SK-N-SH treated with all-trans-retinoic acid at 6 μM for 48 hours (cell line): ENCODE data around the gene CDH4.

Source experiments
- ARNTL ChIP-seq: fragments of 450-650 bp; formaldehyde crosslinking; IDR thresholded peaks from 2 replicates; pipeline ENCODE4 v1.5.0; 2020; ENCODE audit warnings: low read depth, mild to moderate bottlenecking, moderate library complexity, borderline replicate concordance
- BACH2 ChIP-seq: fragments of 250-450 bp; sonication (Bioruptor Pico); IDR thresholded peaks from 2 replicates; pipeline ENCODE4 v1.9.0; 2021; ENCODE audit warnings: mild to moderate bottlenecking, borderline replicate concordance
- CSDC2 ChIP-seq: fragments of 250-450 bp; sonication (Bioruptor Pico); IDR thresholded peaks from 2 replicates; pipeline ENCODE4 v1.5.0; 2020; ENCODE audit warnings: mild to moderate bottlenecking, moderate library complexity
- PATZ1 ChIP-seq: fragments of 250-450 bp; sonication (Bioruptor Pico); IDR thresholded peaks from 2 replicates; pipeline ENCODE4 v1.8.0; 2020; ENCODE audit warnings: mild to moderate bottlenecking, moderate library complexity, borderline replicate concordance
- RARB ChIP-seq: fragments of 250-450 bp; sonication (Bioruptor Pico); IDR thresholded peaks from 2 replicates; pipeline ENCODE4 v1.8.0; 2021; ENCODE audit warnings: mild to moderate bottlenecking, moderate library complexity
- SNAI2 ChIP-seq: fragments of 250-450 bp; sonication (Bioruptor Pico); IDR thresholded peaks from 2 replicates; pipeline ENCODE4 v1.5.0; 2020; ENCODE audit warnings: mild to moderate bottlenecking, moderate library complexity
- TCF4 ChIP-seq: fragments of 250-450 bp; sonication (Bioruptor Pico); IDR thresholded peaks from 2 replicates; pipeline ENCODE4 v1.8.0; 2021; ENCODE audit warnings: mild to moderate bottlenecking, moderate library complexity, borderline replicate concordance
- ZFP3 ChIP-seq: fragments of 250-450 bp; sonication (Bioruptor Pico); IDR thresholded peaks from 2 replicates; pipeline ENCODE4 v1.5.0; 2020; ENCODE audit warnings: mild to moderate bottlenecking, moderate library complexity
- ZFP30 ChIP-seq: fragments of 450-650 bp; formaldehyde crosslinking; IDR thresholded peaks from 2 replicates; pipeline ENCODE4 v1.5.0; 2022; ENCODE audit warnings: mild to moderate bottlenecking, moderate library complexity
- ZNF8 ChIP-seq: fragments of 450-650 bp; formaldehyde crosslinking; IDR thresholded peaks from 2 replicates; pipeline ENCODE4 v1.5.0; 2020; ENCODE audit warnings: mild to moderate bottlenecking, moderate library complexity

GRCh38 chr20:61868466-61869090, 616.5 kb downstream of the CDH4 start:
- TF ChIP-seq PATZ1 (CRISPR knock-in tag) (no peak), SNAI2 (CRISPR knock-in tag) (no peak), BACH2 (CRISPR knock-in tag) (no peak), RARB (no peak), CSDC2 (CRISPR knock-in tag) (no peak), ZNF8 (CRISPR knock-in tag) (no peak), ZFP3 (CRISPR knock-in tag) (no peak), TCF4 (CRISPR knock-in tag) (no peak), ARNTL (CRISPR knock-in tag) (no peak), ZFP30 (CRISPR knock-in tag) (no peak)
